GM12872 (cell line): ENCODE measurements around the gene GNRHR.

Source experiments
- CTCF ChIP-seq: IDR thresholded peaks from 3 replicates; pipeline ENCODE4 v1.5.1; 2011; ENCODE audit warnings: low read depth, mild to moderate bottlenecking, low read length, moderate library complexity; ENCODE audit not compliant: insufficient read depth

GNRHR gene

GRCh38 chr4:67694662-67695061 lies 59.5 kb downstream of the GNRHR start:
- TF ChIP-seq CTCF: no peak

- TF ChIP-seq CTCF: no peak
Observed at GRCh38 chr4:67691328-67691727, 62.9 kb downstream of the GNRHR start.
